H1 (cell line): Measurements from ENCODE around the gene ARHGAP23. TPM values are rescaled to one million over a fixed set of nuclear protein-coding genes. Genes with fewer than 3 reads are reported as not detected.

Source experiments
- HDAC2 ChIP-seq, 2 experiments: fragments of 300-600 bp in 1 of 2; sonication (generic) in 1 of 2; IDR thresholded peaks; 2 replicates each; pipeline ENCODE4 v1.6.1; 2011 to 2012; ENCODE audit warnings: low read depth in 2 of 2, low read length in 2 of 2, mild to moderate bottlenecking in 2 of 2, moderate library complexity in 2 of 2, borderline replicate concordance in 1 of 2, inconsistent platforms in 1 of 2
- polyA plus RNA-seq, 7 experiments: library from polyadenylated mRNA; depleted of rRNA in 3 of 7; stranded (reverse) in 5 of 7; unstranded in 2 of 7; fragments of >200 nt in 5 of 7; fragments of 200-250 nt in 2 of 7; gene quantifications; 1 replicate in 5 of 7; 2 replicates in 1 of 7; 4 replicates in 1 of 7; pipeline versions ENCODE4 v1.2.1 to v1.2.3, GENCODE V29; 2011 to 2013; ENCODE audit warnings: missing spikeins in 2 of 7, mixed read lengths in 2 of 7
- total RNA-seq: library from RNA; stranded (reverse); fragmentation: NEBNext Ultra II Directional; extraction: Animal tissue kit (Norgen Biotek cat#: 25700); gene quantifications from 2 replicates; pipeline ENCODE4 v1.2.1, GENCODE V29; 2021

ARHGAP23 gene
- total and polyA plus RNA-seq, 2 of the 8 experiments (the other 6 are each of a cell fraction or from before 2014, with no cell fraction given): 16.3 to 107 TPM

GRCh38 chr17:38447502-38448085 lies 19.3 kb downstream of the ARHGAP23 start (continued):
- no peak for TF ChIP-seq HDAC2 (IDR thresholded peaks at IDR 0.05; ENCODE audit: borderline replicate concordance in 1 of 2, low read depth in 2 of 2, low read length in 2 of 2)
